SK-N-SH (cell line): ENCODE results near the gene ABCB1. TPM values are rescaled to one million over a fixed set of nuclear protein-coding genes. Genes with fewer than 3 reads are reported as not detected.

Source experiments
- CTCF ChIA-PET: fragments of 300-600, 350-600 bp; formaldehyde crosslinking; extraction: SDS; loops from one replicate; lab custom pipeline; 2021; lab: Yijun Ruan, JAX
- POLR2A ChIA-PET: fragments of 350-600 bp; sonication (Branson Sonifier 250); formaldehyde crosslinking; extraction: SDS; loops from one replicate; lab custom pipeline; 2020; ENCODE audit warnings: antibody characterized with exemption, inconsistent platforms; lab: Yijun Ruan, JAX
- DNase-seq: peaks from one replicate; pipeline ENCODE4 v3.0.0; 2012
- H2AFZ ChIP-seq: fragments of 200-600 bp; sonication (generic); 2 replicates; pipeline ENCODE4 v1.8.1; 2016; ENCODE audit warnings: antibody characterized with exemption, mild to moderate bottlenecking, low read depth
- H3F3A ChIP-seq: fragments of 200-600 bp; sonication (generic); replicated peaks from 2 replicates; pipeline ENCODE3; 2016; ENCODE audit warnings: antibody characterized with exemption, mild to moderate bottlenecking; ENCODE audit not compliant: insufficient read depth
- H3K27ac ChIP-seq, 2 experiments: fragments of 200-500 bp in 1 of 2; fragments of 200-600 bp in 1 of 2; sonication (Bioruptor generic) in 1 of 2; sonication (generic), shearing (Covaris generic) in 1 of 2; 2 replicates each; pipeline versions ENCODE4 v1.5.1 to v1.6.1; 2014 to 2016; ENCODE audit warnings: low read depth in 2 of 2, inconsistent platforms in 1 of 2, low read length in 1 of 2, mild to moderate bottlenecking in 1 of 2, mixed read lengths in 1 of 2
- H3K27me3 ChIP-seq: fragments of 200-600 bp; sonication (generic), shearing (Covaris generic); 2 replicates; pipeline ENCODE4 v1.6.1; 2016; ENCODE audit warnings: mixed run types; ENCODE audit not compliant: insufficient read depth
- H3K36me3 ChIP-seq, 2 experiments: fragments of 200-500 bp in 1 of 2; fragments of 200-600 bp in 1 of 2; sonication (Bioruptor generic) in 1 of 2; sonication (generic) in 1 of 2; replicated peaks in 1 of 2; 2 replicates each; pipeline versions ENCODE3 to v1.5.1; 2014 to 2016; ENCODE audit warnings: low read length in 1 of 2, mild to moderate bottlenecking in 1 of 2; ENCODE audit not compliant: insufficient read depth in 2 of 2, control insufficient read depth in 1 of 2
- H3K4me1 ChIP-seq, 2 experiments: fragments of 200-500 bp in 1 of 2; fragments of 200-600 bp in 1 of 2; sonication (Bioruptor generic) in 1 of 2; sonication (generic), shearing (Covaris generic) in 1 of 2; 2 replicates each; pipeline versions ENCODE4 v1.5.1 to v1.6.1; 2014 to 2016; ENCODE audit warnings: low read depth in 1 of 2, low read length in 1 of 2, mixed run types in 1 of 2; ENCODE audit not compliant: insufficient read depth in 2 of 2, control insufficient read depth in 1 of 2
- H3K4me2 ChIP-seq: fragments of 200-600 bp; sonication (generic), shearing (Covaris generic); 2 replicates; pipeline ENCODE4 v1.6.1; 2017; ENCODE audit warnings: mixed run types
- H3K4me3 ChIP-seq, 2 experiments: fragments of 200-500 bp in 1 of 2; fragments of 200-600 bp in 1 of 2; sonication (Bioruptor generic) in 1 of 2; sonication (generic), shearing (Covaris generic) in 1 of 2; 2 replicates each; pipeline versions ENCODE4 v1.5.1 to v1.8.1; 2014 to 2016; ENCODE audit warnings: low read depth in 2 of 2, inconsistent platforms in 1 of 2, low read length in 1 of 2, mild to moderate bottlenecking in 1 of 2, mixed read lengths in 1 of 2, moderate library complexity in 1 of 2
- H3K79me2 ChIP-seq: fragments of 200-600 bp; sonication (generic); 2 replicates; pipeline ENCODE4 v1.8.1; 2017; ENCODE audit warnings: mild to moderate bottlenecking; ENCODE audit not compliant: insufficient read depth
- H3K9ac ChIP-seq: fragments of 200-600 bp; sonication (generic); 2 replicates; pipeline ENCODE4 v1.6.1; 2017; ENCODE audit warnings: mixed run types
- H3K9me2 ChIP-seq: fragments of 200-600 bp; sonication (generic); 2 replicates; pipeline ENCODE4 v1.6.1; 2017; ENCODE audit warnings: mixed run types
- H3K9me3 ChIP-seq: fragments of 200-600 bp; sonication (generic); 2 replicates; pipeline ENCODE4 v1.6.1; 2017; ENCODE audit warnings: mixed run types, mild to moderate bottlenecking, moderate library complexity
- H4K20me1 ChIP-seq: fragments of 200-600 bp; sonication (generic); 2 replicates; pipeline ENCODE4 v1.6.1; 2017; ENCODE audit warnings: mild to moderate bottlenecking, mixed run types; ENCODE audit not compliant: insufficient read depth
- CHD2 ChIP-seq: fragments of 150-350 bp; IDR thresholded peaks from 2 replicates; pipeline ENCODE4 v1.6.1; 2018; ENCODE audit warnings: low read length; ENCODE audit not compliant: partially characterized antibody
- EP300 ChIP-seq, 2 experiments: IDR thresholded peaks; 2 replicates each; pipeline versions ENCODE4 v1.4.0 to v1.6.1; 2012; ENCODE audit warnings: borderline replicate concordance in 1 of 2, low read depth in 1 of 2, low read length in 1 of 2
- EZH2phosphoT487 ChIP-seq: fragments of 200-600 bp; sonication (generic); IDR thresholded peaks from 2 replicates; pipeline ENCODE4 v1.6.1; 2017; ENCODE audit warnings: low read depth, mixed run types, mild to moderate bottlenecking, antibody characterized with exemption, moderate library complexity, borderline replicate concordance
- GATA2 ChIP-seq: sonication (generic); formaldehyde crosslinking; IDR thresholded peaks from 2 replicates; pipeline ENCODE4 v1.5.0; 2020; ENCODE audit warnings: mild to moderate bottlenecking, missing genetic modification reagents
- IRF3 ChIP-seq: fragments of 150-350 bp; IDR thresholded peaks from 2 replicates; pipeline ENCODE4 v1.6.1; 2016; ENCODE audit warnings: mild to moderate bottlenecking, low read depth, low read length
- NRF1 ChIP-seq: IDR thresholded peaks from 2 replicates; pipeline ENCODE4 v1.6.1; 2012; ENCODE audit warnings: low read depth, mild to moderate bottlenecking, low read length
- REST ChIP-seq: IDR thresholded peaks from 2 replicates; pipeline ENCODE4 v1.6.1; 2012; ENCODE audit warnings: mild to moderate bottlenecking, low read depth, low read length, moderate library complexity
- RXRA ChIP-seq: IDR thresholded peaks from 2 replicates; pipeline ENCODE4 v1.4.0; 2012; ENCODE audit warnings: low read depth, mild to moderate bottlenecking, borderline replicate concordance
- WGBS: methylation state at CpG from one replicate; pipeline ENCODE4 v1.1.6; 2017; ENCODE audit warnings: low lambda C conversion rate; 5-methylcytosine and 5-hydroxymethylcytosine counted together
- polyA plus RNA-seq, 3 experiments: library from polyadenylated mRNA; depleted of rRNA; stranded (reverse); fragments of >200 nt; gene quantifications; 2 replicates each; pipeline ENCODE4 v1.2.3, GENCODE V29; 2012
- TF ChIP-seq, protein P1 (sequence below): IDR thresholded peaks from 2 replicates; pipeline ENCODE4; 2012

ABCB1 gene
- polyA plus RNA-seq, 1 of the 3 experiments (the other 2 are of a cell fraction) = 2.0 TPM

DNA sequence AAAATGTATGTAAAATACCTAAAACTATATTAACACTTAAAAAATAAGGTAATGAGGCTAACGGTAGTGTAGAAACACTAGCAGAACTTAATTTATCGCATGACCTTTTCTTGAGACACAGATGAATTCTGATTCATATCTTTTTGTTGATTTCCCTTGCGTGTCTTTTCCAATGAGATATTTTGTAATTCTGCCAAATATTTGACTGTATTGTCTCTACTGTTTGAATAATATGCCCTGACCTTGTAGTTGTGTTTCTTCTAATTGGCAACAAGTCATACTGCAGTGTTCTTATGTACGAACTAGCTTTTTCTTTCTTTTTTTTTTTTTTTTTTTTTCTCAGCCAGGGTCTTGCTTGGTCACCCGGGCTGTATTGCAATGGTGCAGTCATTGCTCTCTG is 9.2 kb upstream of the ABCB1 start:
- Histone ChIP-seq H3F3A (no peaks in the 10 kb centered on the region), H3K79me2 (no peaks in the 10 kb centered on the region), H3K4me2 (no peak overlapping the region), H3K27me3 (no peaks in the 10 kb centered on the region), H3K9ac (no peak overlapping the region), H3K9me3 (no peaks in the 10 kb centered on the region), H4K20me1 (no peaks in the 10 kb centered on the region), H3K4me1 (no peaks in the 10 kb centered on the region), H3K36me3 (no peaks in the 10 kb centered on the region), H3K27ac (no peak overlapping the region), H3K9me2 (no peaks in the 10 kb centered on the region), H3K4me3 (no peak overlapping the region), H2AFZ (no peak overlapping the region)
- WGBS = 53% methylated on average over 5 of the region's 5 CpGs
- DNase-seq = no peak
- ChIA-PET CTCF (interaction anchor here (2.1 kb wide), 1 partner anchor 14 kb away, joined by 8 read pairs; no protein-coding TSS in a partner anchor), POLR2A (no interaction called here)
- TF ChIP-seq NRF1 (no peak), REST (no peak), EZH2phosphoT487 (no peak)
- TF ChIP-seq, protein P1, sequence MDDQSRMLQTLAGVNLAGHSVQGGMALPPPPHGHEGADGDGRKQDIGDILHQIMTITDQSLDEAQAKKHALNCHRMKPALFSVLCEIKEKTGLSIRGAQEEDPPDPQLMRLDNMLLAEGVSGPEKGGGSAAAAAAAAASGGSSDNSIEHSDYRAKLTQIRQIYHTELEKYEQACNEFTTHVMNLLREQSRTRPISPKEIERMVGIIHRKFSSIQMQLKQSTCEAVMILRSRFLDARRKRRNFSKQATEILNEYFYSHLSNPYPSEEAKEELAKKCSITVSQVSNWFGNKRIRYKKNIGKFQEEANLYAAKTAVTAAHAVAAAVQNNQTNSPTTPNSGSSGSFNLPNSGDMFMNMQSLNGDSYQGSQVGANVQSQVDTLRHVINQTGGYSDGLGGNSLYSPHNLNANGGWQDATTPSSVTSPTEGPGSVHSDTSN = no peak

DNA sequence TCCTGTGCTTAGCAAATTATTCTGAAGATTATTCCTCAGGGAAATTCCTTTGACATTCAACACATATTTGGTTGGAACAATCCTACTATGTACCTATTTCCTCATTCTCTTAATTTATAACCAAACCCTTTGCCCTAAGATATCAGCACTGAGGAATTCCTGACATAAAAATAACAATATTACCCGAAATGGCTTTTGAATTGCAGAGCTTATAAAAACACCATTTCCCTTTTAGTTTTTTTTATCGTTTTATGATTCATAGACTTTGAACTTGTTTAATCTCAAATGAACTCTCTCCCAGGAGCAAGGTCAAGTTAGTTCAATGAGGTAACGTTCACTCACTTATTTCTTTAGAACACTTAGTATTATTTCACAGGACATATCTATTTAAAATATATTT is 7.7 kb upstream of the ABCB1 start:
- CTCF ChIA-PET = interaction anchor here (1.2 to 2.1 kb wide), 2 partner anchors 16 to 102 kb away, joined by 3 to 8 read pairs; no protein-coding TSS in a partner anchor

More for the DNA sequence above, 7.7 kb upstream of the ABCB1 start:
- no peak overlapping the region for H3K27ac ChIP-seq
- POLR2A ChIA-PET = no interaction called here
- H3K36me3 ChIP-seq = no peaks in the 10 kb centered on the region
- no peaks in the 10 kb centered on the region for H3F3A ChIP-seq
- no peaks in the 10 kb centered on the region for H3K9me2 ChIP-seq
- H3K9me3 ChIP-seq = no peaks in the 10 kb centered on the region
- TF ChIP-seq REST = no peak
- TF ChIP-seq EP300 (IDR thresholded peaks at IDR 0.05; ENCODE audit: borderline replicate concordance in 1 of 2, low read depth in 1 of 2, low read length in 1 of 2) = no peak
- TF ChIP-seq CHD2 = no peak
- TF ChIP-seq GATA2 (CRISPR knock-in tag) = no peak
- no peak for TF ChIP-seq IRF3
- no peak for TF ChIP-seq RXRA
- DNase-seq = no peak
- H3K79me2 ChIP-seq = no peaks in the 10 kb centered on the region
- no peak overlapping the region for H3K4me2 ChIP-seq
- H3K4me3 ChIP-seq = no peak overlapping the region
- 26% methylated on average over 3 of the region's 3 CpGs for WGBS
- no peaks in the 10 kb centered on the region for H3K27me3 ChIP-seq
- H2AFZ ChIP-seq = no peak overlapping the region
- H3K4me1 ChIP-seq = no peaks in the 10 kb centered on the region
- H3K9ac ChIP-seq = no peak overlapping the region
- no peaks in the 10 kb centered on the region for H4K20me1 ChIP-seq
